ENCODE data around the gene SETD1B.
"Not testable (repeated sequence)": the region's sequence is repeated elsewhere in the genome, so short reads cannot be mapped to it uniquely, and the experiment has no call there.

SETD1B gene

DNA sequence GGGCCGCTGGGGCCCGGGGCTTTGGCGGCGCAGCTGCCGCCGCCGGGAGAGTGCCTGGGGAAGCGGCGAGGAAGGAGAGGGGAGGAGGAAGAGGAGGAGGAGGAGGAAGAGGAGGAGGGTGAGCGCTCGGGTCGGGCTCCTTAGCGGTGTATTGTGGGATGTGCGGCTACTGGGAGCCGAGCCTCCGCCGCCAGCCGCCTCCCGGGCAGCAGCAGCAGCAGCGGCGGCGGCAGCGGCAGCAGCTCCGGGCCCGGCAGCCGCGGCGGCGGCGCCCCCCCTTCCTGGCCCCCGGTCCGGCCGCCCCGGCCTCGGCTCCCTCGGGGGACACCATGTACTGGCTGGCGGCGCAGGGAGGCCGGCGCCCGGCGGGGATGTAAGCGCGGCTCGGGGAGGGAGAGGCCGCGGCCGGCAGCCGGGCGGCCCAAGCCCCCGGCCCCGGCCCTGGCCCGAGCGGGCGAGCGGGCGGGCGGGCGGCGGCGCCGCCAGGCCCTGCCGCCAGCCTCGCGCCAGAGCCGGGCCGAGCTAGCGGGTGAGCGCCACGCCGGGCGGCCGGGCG lies at the start of gene SETD1B:
SETD1B (plus strand) TSS at position 149 of the 556 bp plus-strand sequence. CDS start 729 bp downstream, outside the sequence.
- DNase-seq (ENCODE audit: low read depth in 2 of 2) = no peak

GRCh38 chr12:121754836-121755235 lies 49.0 kb upstream of the SETD1B start:
- no peak for DNase-seq (ENCODE audit: low read depth in 2 of 2)

- no peak for DNase-seq (ENCODE audit: low read depth in 2 of 2)
Measured at GRCh38 chr12:121755591-121755990, 48.2 kb upstream of the SETD1B start.

DNA sequence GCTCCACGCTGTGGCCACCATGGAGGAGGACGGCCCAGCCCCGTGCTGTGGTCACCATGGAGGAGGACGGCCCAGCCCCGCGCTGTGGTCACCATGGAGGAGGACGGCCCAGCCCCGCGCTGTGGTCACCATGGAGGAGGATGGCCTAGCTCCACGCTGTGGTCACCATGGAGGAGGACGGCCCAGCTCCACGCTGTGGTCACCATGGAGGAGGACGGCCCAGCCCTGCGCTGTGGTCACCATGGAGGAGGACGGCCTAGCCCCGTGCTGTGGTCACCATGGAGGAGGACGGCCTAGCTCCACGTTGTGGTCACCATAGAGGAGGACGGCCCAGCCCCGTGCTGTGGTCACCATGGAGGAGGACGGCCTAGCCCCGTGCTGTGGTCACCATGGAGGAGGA lies 45.3 kb upstream of the SETD1B start:
- DNase-seq (ENCODE audit: low read depth in 2 of 2) = not testable (repeated sequence)

DNA sequence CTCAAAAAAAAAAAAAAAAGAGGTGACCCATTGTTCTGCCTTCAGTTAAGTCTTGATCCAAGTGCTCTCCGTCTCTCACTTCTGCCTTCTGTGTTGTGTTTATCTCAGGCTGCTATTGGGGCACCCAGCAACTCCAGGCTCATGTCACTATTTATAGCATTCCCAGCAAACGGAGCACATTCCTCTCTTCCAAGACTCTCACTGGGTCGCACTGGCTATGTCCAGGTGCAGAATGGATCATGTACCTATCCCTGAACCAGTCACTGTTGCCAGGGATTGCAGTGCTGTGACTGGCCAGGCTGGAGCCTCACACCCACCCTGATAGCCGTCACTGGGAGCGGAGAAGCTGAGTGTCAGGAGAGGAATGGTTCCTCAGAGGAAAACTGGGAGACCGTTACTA lies 41.5 kb upstream of the SETD1B start:
- DNase-seq (ENCODE audit: low read depth in 2 of 2) = no peak

DNA sequence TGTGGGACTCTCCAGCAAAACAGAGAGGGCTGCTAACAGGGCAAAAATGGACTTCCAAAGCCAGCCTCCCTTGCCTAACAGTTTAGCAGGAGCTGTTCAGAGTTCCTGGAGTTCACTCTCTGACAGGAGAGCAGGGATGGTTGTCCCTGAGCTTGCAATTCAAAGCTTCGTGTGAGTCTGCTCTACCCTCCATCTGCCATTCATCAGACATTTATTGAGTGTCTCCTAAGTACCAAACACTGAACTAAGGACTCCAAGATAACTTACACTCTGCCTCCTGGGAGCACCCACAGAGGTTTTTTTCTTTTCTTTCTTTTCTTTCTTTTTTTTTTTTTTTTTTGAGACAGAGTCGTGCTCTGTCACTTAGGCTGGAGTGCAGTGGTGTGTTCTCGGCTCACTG lies 39.0 kb upstream of the SETD1B start:
- DNase-seq (ENCODE audit: low read depth in 2 of 2) = no peak

- no peak for DNase-seq (ENCODE audit: low read depth in 2 of 2)
Measured at GRCh38 chr12:121765573-121765972, 38.2 kb upstream of the SETD1B start.

DNA sequence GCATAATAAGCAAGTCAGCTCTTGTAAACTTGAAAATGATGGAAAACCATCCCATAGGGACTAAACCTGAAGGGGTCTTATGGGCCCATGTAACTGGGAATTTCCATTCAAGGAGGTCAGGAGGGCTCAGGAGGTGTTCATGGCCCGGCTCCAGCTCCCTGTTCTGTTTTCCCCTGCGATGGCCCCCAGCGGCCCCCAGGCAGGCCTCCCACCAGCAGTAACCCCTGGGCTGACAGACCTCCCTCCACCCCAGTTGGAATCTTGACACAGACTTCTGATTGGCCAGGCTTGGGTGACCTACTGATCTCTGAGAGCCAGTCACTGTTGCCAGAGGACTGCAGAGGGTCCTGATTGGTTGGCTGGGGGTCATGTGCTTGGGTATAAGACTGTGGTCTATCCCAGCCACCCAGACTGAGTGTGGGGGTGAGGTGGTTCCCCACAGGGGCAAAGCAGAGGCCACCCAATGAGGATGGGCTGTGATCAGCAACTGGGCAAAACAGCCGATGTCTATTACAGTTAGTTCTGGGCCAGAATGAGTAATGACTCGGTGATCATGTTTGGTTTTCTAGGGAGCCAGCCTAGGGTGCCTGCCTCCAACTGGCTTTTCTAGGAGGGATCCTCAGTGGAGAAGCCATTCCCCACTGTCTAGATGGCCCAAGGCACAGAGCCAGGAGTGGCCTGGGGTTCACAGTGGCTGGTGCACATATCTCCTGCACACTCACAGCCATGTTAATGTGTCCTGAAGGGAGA lies 37.3 kb upstream of the SETD1B start:
- no peak for DNase-seq (ENCODE audit: low read depth in 2 of 2)

GRCh38 chr12:121767525-121768016 lies 36.2 kb upstream of the SETD1B start:
- no peak for DNase-seq (ENCODE audit: low read depth in 2 of 2)

- DNase-seq (ENCODE audit: low read depth in 2 of 2) = no peak
Measured at GRCh38 chr12:121769297-121769830, 34.4 kb upstream of the SETD1B start.

- DNase-seq (ENCODE audit: low read depth in 2 of 2) = no peak
Measured at GRCh38 chr12:121769831-121770301, 33.9 kb upstream of the SETD1B start.

DNA sequence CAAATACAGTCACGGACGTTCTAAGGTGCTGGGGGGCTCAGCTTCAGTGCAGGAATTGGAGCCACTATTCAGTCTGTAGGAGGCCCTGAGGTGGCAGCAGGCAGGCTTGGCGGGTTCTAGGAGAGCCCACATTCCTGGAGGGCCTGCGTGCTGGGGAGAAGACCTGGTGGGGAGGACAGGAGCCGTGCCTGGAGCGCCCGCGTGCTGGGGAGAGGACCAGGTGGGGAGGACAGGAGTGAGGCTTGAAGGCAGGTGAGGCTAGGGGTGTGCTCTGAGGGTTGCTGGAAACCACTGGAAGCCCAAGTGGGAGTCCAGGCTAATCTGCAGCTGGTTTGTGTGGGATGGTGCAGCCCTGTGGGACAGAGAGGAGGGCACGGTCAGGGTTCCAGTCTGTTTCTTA lies 33.4 kb upstream of the SETD1B start:
- DNase-seq (ENCODE audit: low read depth in 2 of 2) = no peak

DNA sequence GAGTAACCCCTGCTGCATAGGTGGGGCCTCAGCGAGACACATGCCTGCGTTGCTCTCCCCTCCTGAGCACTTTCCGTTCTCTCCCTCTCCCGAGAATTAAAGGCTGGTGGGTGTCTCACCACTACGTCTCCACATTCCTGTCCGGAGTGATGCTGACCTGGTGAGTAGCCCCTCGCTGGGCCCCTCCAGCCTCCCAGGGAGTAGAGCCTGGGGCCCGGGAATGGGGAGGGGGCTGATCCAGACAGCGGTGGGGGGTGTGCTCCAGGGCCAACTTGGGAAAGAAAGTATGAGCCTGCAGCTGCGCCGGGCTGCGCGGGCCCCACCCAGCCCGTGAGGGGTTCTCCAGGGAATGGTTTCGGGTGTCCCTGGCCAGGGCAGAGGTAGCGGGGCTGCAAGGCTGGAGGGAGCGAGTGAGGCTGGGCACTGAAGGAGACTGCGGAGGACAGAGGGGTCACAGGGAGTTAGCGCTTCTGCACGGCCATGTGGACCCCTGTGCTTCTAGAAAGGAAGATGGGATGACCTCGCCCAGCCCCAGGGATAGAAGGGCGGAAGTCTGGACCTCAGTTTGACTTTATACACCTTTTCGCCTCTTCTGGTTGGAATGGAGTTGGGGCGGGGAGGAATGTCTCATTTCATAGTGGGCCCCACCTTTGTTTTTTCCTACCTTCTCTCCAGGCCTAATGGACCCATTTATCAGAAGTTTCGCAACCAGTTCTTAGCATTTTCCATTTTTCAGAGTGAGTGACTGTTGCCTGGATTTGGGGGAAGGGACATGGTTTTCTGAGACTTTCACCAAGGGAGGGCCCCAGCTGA lies 32.8 kb upstream of the SETD1B start:
- no peak for DNase-seq (ENCODE audit: low read depth in 2 of 2)

GRCh38 chr12:121773011-121773777 lies 30.6 kb upstream of the SETD1B start:
- peak in 1 of 2 donors; percentile 49 for DNase-seq (ENCODE audit: low read depth in 2 of 2)

DNA sequence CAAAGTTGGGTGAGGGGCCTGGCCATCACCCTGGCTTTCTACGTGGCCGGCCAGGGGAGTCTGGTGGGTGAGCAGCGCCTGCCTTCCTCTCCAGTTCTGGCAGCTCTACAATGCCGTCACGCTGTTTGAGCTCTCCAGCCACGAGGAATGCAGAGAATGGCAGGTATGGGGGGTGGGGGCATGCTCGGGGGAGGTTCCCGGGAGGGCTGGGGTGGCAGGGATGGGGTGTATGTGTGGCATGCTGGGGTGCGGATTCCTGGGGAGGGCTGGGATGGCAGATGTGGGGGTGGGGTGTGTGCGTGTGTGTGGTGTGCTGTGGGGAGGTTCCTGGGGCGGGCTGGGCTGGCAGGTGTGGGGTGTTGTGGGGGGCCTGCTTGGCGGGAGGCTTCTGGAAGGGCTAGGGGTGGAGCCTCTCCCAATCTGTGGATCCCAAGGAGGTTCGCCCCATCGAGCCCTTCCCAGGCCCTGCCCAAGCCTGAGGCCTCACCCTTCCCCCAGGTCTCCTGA lies 28.8 kb upstream of the SETD1B start:
- no peak for DNase-seq (ENCODE audit: low read depth in 2 of 2)

DNA sequence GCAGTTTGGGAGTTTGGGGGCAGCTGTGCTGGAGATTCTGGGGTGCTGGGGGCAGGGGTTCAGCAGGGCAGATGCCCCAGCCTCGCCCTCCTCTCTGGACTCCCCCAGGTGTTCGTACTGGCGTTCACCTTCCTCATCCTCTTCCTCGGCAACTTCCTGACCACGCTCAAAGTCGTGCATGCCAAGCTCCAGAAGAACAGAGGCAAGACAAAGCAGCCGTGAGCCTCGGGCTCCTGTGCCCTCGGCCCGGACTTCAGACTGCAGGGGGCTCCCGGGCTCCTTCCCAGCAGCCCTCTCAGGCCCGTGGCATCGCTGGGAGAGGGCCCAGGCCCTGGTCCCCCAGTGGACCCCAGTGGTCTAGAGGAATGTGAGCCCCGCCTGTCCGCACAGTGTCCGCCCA lies 28.3 kb upstream of the SETD1B start:
- no peak for DNase-seq (ENCODE audit: low read depth in 2 of 2)

DNA sequence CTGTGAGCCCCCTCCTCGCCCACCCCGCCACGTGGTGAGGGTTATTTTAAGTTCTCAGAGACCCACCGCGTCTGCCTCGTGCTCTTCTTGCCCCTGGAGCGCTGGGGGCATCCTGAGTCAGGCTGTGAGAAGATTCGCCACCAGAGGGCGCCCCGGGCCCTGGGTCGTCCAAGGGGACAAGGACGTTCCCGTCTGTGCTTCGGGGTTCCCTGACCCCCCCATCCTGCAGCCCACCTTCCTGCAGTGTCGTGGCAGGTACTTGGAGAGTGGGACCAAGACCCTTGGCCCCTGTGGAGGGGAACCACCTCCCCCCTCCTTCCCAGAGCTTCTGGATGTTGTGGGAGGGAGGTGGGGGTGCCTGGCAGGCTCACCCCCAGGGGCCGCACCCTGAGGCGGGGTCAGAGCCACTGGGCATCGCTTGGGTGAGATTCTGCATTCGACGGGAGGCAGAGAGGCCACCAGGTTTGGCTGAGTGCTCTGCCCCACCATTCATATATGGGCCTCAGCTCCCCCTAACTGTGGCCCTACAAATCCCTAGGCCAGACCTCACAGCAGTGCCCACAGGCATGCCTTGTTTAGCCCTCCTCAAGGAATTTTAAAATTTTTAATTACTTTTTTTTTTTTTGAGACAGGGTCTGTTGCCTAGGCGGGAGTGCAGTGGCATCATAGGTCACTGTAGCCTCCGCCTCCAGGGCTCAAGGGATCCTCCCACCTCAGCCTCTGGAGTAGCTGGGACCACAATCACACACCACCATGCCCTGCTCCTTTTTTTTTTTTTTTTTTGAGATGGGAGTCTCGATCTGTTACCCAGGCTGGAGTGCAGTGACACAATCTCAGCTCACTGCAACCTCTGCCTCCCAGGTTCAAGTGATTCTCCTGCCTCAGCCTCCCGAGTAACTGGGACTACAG lies 27.4 kb upstream of the SETD1B start:
- DNase-seq (ENCODE audit: low read depth in 2 of 2) = peak; percentile 68 to 75

DNA sequence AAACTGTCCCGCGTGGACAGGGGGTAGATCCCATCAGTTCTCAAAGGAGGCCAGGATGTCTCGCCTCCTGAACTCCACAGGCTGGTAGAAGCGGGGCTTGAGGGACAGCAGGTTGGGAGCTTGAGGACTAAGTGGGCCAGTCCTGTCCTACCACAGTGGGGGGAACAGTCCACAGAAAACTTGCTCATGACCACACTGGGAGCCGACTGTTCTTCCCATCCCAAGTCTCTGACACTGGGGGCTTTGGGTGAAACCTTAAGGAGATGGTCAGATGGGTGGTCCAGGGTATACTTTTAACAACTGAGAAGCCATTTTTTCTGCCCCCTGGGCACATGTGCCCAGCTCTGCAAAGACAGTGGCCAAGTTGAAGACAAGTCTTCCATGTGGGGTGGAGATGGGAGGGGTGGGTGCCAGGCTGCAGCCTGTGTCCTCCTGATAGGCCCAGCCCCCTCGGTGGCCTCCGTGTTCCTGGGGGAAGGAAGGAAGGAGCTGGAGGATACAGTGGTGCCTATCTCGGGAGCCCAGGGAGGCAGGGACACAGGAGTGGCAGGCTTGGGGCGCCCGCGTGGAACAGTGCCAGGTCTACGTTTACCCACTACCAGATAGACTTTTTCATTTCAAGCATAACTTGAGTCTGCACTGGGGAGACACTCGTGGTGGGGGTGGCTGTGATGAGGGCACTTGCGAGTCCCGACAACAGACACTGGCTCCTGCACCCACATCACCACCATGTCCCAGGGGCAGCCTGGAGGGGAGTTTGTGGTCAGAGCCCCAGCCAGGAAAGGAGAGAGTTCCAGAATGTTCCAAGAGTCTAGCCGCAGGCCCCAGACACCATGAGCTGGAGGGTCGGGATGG lies 25.0 kb upstream of the SETD1B start:
- no peak for DNase-seq (ENCODE audit: low read depth in 2 of 2)

DNA sequence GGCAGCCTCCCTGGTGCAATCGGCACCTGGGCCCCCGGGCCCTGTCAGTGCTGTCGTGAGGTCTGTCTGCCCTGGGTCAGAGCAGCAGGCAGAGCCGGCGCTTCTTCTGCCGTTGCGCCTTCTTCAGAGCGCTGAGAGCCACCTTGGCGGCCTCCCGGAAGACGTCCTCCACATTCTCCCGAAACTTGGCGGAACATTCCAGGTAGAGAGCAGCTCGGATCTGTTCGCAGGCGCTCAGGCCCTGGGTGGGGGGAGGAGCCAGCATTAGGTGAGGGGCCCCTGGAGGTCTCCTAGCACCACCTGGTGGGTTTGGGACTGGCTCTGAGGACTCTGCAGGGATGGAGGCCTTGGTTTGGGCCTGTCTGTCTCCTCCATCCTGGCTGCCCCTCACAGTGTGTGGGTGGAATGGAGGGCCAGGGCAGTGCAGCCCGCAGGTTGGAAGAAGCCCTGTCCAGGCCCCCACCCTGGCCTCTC lies 24.4 kb upstream of the SETD1B start:
- no peak for DNase-seq (ENCODE audit: low read depth in 2 of 2)
